ENCODE data around the gene COQ8B. TPM values are rescaled to one million over a fixed set of nuclear protein-coding genes. Genes with fewer than 3 reads are reported as not detected.
A peak's percentile ranks its signal among the peaks of the same experiment; 100 is the strongest.

COQ8B gene
- total and polyA plus RNA-seq, 10 donors, result 18.4 to 40.2 (median 32.6) TPM

GRCh38 chr19:40755791-40756190, 39.1 kb upstream of the COQ8B start:
- TF ChIP-seq, protein P1, sequence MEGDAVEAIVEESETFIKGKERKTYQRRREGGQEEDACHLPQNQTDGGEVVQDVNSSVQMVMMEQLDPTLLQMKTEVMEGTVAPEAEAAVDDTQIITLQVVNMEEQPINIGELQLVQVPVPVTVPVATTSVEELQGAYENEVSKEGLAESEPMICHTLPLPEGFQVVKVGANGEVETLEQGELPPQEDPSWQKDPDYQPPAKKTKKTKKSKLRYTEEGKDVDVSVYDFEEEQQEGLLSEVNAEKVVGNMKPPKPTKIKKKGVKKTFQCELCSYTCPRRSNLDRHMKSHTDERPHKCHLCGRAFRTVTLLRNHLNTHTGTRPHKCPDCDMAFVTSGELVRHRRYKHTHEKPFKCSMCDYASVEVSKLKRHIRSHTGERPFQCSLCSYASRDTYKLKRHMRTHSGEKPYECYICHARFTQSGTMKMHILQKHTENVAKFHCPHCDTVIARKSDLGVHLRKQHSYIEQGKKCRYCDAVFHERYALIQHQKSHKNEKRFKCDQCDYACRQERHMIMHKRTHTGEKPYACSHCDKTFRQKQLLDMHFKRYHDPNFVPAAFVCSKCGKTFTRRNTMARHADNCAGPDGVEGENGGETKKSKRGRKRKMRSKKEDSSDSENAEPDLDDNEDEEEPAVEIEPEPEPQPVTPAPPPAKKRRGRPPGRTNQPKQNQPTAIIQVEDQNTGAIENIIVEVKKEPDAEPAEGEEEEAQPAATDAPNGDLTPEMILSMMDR (IDR thresholded peaks at IDR 0.05 in 8 of 11, conservative IDR thresholded peaks at IDR 0.05 in 3 of 11), result no peak
- TF ChIP-seq POLR2A (IDR thresholded peaks at IDR 0.05), result no peak
- no peak for TF ChIP-seq POLR2AphosphoS5 (IDR thresholded peaks at IDR 0.05)
- peak overlapping the region in 6 of 8 donors; percentile 43 to 97 (median 80) for H3K27ac ChIP-seq
- WGBS, 5 donors, result 87 to 97% (median 94%) methylated on average over 8 of the region's 8 CpGs
- H3K4me1 ChIP-seq, result peaks cover 47 to 94% (median 64%) of the 10 kb centered on the region in 6 donors
- intact Hi-C loops (cut with DNase I; ENCODE audit: low total_unique reads), result loop anchor here (10.0 kb wide), 1 partner anchor 49 kb away; no protein-coding TSS in a partner anchor
- H3K36me3 ChIP-seq, result peaks cover 0 to 69% (median 45%) of the 10 kb centered on the region in 6 donors
- H3K27me3 ChIP-seq (replicated peaks in 1 of 7), result no peaks in the 10 kb centered on the region
- no peaks in the 10 kb centered on the region for H3K9me3 ChIP-seq
- peak overlapping the region in 1 of 8 donors; percentile 93 for H3K4me3 ChIP-seq
- no peak for DNase-seq

GRCh38 chr19:40755248-40755624, 38.5 kb upstream of the COQ8B start:
- Histone ChIP-seq H3K9me3 (no peaks in the 10 kb centered on the region), H3K4me1 (peaks cover 47 to 89% (median 61%) of the 10 kb centered on the region in 6 donors), H3K4me3 (peak overlapping the region in 5 of 8 donors; percentile 14 to 93 (median 22))

DNA sequence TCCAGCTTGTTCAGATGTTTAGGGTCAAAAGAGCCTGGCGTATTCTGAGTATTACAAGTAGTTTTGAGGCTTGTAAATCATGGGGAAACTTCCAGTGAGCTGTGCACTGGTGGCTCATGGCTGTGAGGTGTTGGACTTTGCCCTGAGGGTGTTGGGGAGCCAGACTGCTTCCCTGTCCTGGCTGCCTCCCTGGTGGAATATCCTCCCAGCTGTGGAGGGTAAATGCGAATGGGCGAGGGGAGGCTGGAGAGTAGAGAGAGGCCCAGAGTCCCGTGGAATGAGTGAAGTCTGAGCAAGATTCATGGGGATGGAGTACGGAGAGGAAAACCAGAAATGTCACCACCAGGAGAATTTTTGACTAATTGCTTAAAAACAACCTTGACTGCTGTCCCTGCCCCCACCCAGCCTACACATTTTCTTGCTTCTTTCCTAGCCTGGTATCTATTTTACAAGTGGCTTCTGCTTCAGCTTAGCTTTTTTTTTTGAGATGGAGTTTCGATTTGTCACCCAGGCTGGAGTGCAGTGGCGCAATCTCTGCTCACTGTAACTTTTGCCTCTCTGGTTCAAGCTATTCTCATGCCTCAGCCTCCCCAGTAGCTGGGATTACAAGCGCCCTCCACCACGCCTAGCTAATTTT, 38.0 kb upstream of the COQ8B start:
- Histone ChIP-seq H3K36me3 (peaks cover 0 to 59% (median 35%) of the 10 kb centered on the region in 6 donors), H3K9me3 (no peaks in the 10 kb centered on the region), H3K27me3 (replicated peaks in 1 of 7) (no peaks in the 10 kb centered on the region), H3K27ac (peak overlapping the region; percentile 58 to 97 (median 80)), H3K4me3 (peak overlapping the region in 7 of 8 donors; percentile 0 to 93 (median 21)), H3K4me1 (peaks cover 47 to 88% (median 62%) of the 10 kb centered on the region in 6 donors)
- TF ChIP-seq POLR2A (IDR thresholded peaks at IDR 0.05), result no peak
- peak in 1 of 3 donors; percentile 8 for TF ChIP-seq POLR2AphosphoS5 (IDR thresholded peaks at IDR 0.05)
- no peak for DNase-seq
- WGBS, 5 donors, result 39 to 61% (median 57%) methylated on average over 9 of the region's 9 CpGs
- intact Hi-C loops (cut with DNase I; ENCODE audit: low total_unique reads), result loop anchor here (10.0 kb wide), 1 partner anchor 50 kb away; no protein-coding TSS in a partner anchor

More at GRCh38 chr19:40755248-40755624, 38.5 kb upstream of the COQ8B start:
- Histone ChIP-seq H3K27ac (peak overlapping the region in 7 of 8 donors; percentile 58 to 97 (median 82)), H3K27me3 (replicated peaks in 1 of 7) (no peaks in the 10 kb centered on the region), H3K36me3 (peaks cover 0 to 64% (median 40%) of the 10 kb centered on the region in 6 donors)
- DNase-seq, result no peak
- TF ChIP-seq, protein P1 (IDR thresholded peaks at IDR 0.05 in 8 of 11, conservative IDR thresholded peaks at IDR 0.05 in 3 of 11), result no peak
- TF ChIP-seq POLR2A (IDR thresholded peaks at IDR 0.05) (no peak), POLR2AphosphoS5 (IDR thresholded peaks at IDR 0.05) (no peak)
- WGBS, 5 donors, result 62 to 84% (median 67%) methylated on average over 3 of the region's 3 CpGs
- intact Hi-C loops (cut with DNase I; ENCODE audit: low total_unique reads), result loop anchor here (10.0 kb wide), 1 partner anchor 50 kb away; no protein-coding TSS in a partner anchor

DNA sequence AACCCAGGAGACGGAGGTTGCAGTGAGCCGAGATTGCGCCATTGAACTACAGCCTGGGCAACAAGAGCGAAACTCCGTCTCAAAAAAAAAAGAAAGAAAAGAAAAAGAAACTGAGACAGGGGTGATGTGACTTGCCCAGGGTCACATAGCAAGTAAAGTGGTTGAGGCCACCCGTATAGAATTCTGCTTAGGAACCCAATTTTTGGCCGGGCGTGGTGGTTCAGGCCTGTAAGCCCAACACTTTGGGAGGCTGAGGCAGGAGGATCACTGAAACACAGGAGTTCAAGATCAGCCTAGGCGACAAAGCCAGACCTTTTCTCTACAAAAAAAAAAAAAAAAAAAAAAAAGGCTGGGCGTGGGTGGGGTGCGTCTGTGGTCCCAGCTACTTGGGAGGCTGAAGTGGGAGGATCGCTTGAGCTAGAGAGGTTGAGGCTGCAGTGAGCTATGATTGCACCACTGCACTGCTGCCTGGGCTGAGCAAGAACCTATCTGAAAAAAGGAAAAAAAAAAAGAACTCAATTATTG, 35.6 kb upstream of the COQ8B start:
- no peaks in the 10 kb centered on the region for H3K27me3 ChIP-seq (replicated peaks in 1 of 7)
- peak overlapping the region; percentile 90 to 97 (median 96) for H3K27ac ChIP-seq
- no peak for DNase-seq
- peaks cover 0 to 35% (median 11%) of the 10 kb centered on the region in 6 donors for H3K36me3 ChIP-seq
- intact Hi-C loops (cut with DNase I; ENCODE audit: low total_unique reads), result loop anchor here (10.0 kb wide), 1 partner anchor 52 kb away; no protein-coding TSS in a partner anchor
- H3K4me3 ChIP-seq, result peak overlapping the region; percentile 60 to 93 (median 74)
- WGBS, 5 donors, result 38 to 60% (median 42%) methylated on average over 12 of the region's 12 CpGs
- H3K9me3 ChIP-seq, result no peaks in the 10 kb centered on the region
- H3K4me1 ChIP-seq, result peaks cover 52 to 88% (median 72%) of the 10 kb centered on the region in 6 donors
- TF ChIP-seq POLR2AphosphoS5 (IDR thresholded peaks at IDR 0.05) (no peak), POLR2A (IDR thresholded peaks at IDR 0.05) (no peak)
- TF ChIP-seq, protein P1 (IDR thresholded peaks at IDR 0.05 in 8 of 11, conservative IDR thresholded peaks at IDR 0.05 in 3 of 11), result no peak
